Activated CD8-positive, alpha-beta memory T cell treated with anti-CD3 and anti-CD28 coated beads, Interleukin-2, amount 50 U/mL, for 1 hour (primary cell): Measurements from ENCODE around the gene MT2A.
"Not testable (repeated sequence)": the region's sequence is repeated elsewhere in the genome, so short reads cannot be mapped to it uniquely, and the experiment has no call there.

ENCODE experiments used
- DNase-seq: peaks from one replicate; pipeline ENCODE4 v3.0.0-alpha.2; 2020; ENCODE audit errors: extremely low read depth

The MT2A gene

GRCh38 chr16:56608043-56608875 is at the start of gene MT2A:
TSS of gene MT2A (plus strand) at chr16:56608584. CDS start at chr16:56608656, 72 bp downstream.
- DNase-seq, result peak; percentile 51

- DNase-seq, result no peak
These were observed 49.3 kb upstream of the MT2A start for GRCh38 chr16:56559109-56559508.

GRCh38 chr16:56560447-56560846 is 47.9 kb upstream of the MT2A start:
- DNase-seq, result no peak

- no peak for DNase-seq
These were observed 47.3 kb upstream of the MT2A start for GRCh38 chr16:56561126-56561525.

GRCh38 chr16:56564793-56565477 is 43.4 kb upstream of the MT2A start, which contains the start of gene MT4:
TSS of gene MT4 (plus strand) at chr16:56565073. CDS start at chr16:56565129, 56 bp downstream.
- DNase-seq, result no peak

- no peak for DNase-seq
These were observed 38.4 kb upstream of the MT2A start for GRCh38 chr16:56569971-56570370.

GRCh38 chr16:56571525-56571924 is 36.9 kb upstream of the MT2A start:
- DNase-seq, result no peak

GRCh38 chr16:56574625-56575024 is 33.8 kb upstream of the MT2A start:
- no peak for DNase-seq

- DNase-seq, result peak; percentile 23
These were observed 31.6 kb upstream of the MT2A start for GRCh38 chr16:56576585-56577299.

- DNase-seq, result no peak
These were observed 31.1 kb upstream of the MT2A start for GRCh38 chr16:56577300-56577625.

GRCh38 chr16:56580391-56581048 is 27.9 kb upstream of the MT2A start:
- no peak for DNase-seq

- not testable (repeated sequence) for DNase-seq
These were observed 25.5 kb upstream of the MT2A start for GRCh38 chr16:56582911-56583310.

GRCh38 chr16:56583351-56584168 is 24.8 kb upstream of the MT2A start:
- DNase-seq, result no peak

GRCh38 chr16:56584276-56584675 is 24.1 kb upstream of the MT2A start:
- DNase-seq, result no peak

- DNase-seq, result no peak
These were observed 19.6 kb upstream of the MT2A start for GRCh38 chr16:56588781-56589140.

GRCh38 chr16:56589141-56590039 is 19.0 kb upstream of the MT2A start, which contains the start of gene MT3:
TSS of gene MT3 (plus strand) at chr16:56589528. CDS start at chr16:56589591, 63 bp downstream.
- no peak for DNase-seq

- no peak for DNase-seq
These were observed 16.9 kb upstream of the MT2A start for GRCh38 chr16:56591377-56592060.

- no peak for DNase-seq
These were observed 14.7 kb upstream of the MT2A start for GRCh38 chr16:56593573-56594291.

GRCh38 chr16:56594292-56594619 is 14.1 kb upstream of the MT2A start:
- DNase-seq, result no peak
